A673 (cell line): ENCODE data around the gene LUZP4. TPM values are rescaled to one million over a fixed set of nuclear protein-coding genes. Genes with fewer than 3 reads are reported as not detected.

Source experiments
- BruUV-seq: library from RNA; stranded (reverse); fragments of 400-500 nt; replicated peaks from 2 replicates; lab custom pipeline; 2021; lab: Mats Ljungman, UMichigan
- CTCF ChIA-PET: fragments of 300-600 bp; sonication (Branson Sonifier 250); formaldehyde crosslinking; loops from one replicate; lab custom pipeline; 2022; ENCODE audit warnings: antibody characterized with exemption; lab: Charles Lee
- POLR2A ChIA-PET: fragments of 300-600 bp; sonication (Branson Sonifier 250); formaldehyde crosslinking; loops from one replicate; lab custom pipeline; 2022; ENCODE audit warnings: antibody characterized with exemption; ENCODE audit not compliant: low non-redundant PET; lab: Charles Lee
- DNase-seq: peaks from one replicate; pipeline ENCODE4 v3.0.0-alpha.2; 2015; ENCODE audit warnings: low spot score
- H3K27ac ChIP-seq: fragments of 200-600 bp; sonication (generic); 2 replicates; pipeline ENCODE4 v1.5.1; 2016; ENCODE audit warnings: mixed run types, low read depth, mild to moderate bottlenecking, mixed read lengths, antibody characterized with exemption, low read length; ENCODE audit not compliant: poor library complexity, severe bottlenecking
- H3K27me3 ChIP-seq: fragments of 200-600 bp; sonication (generic); replicated peaks from 2 replicates; pipeline ENCODE4 v1.6.1; 2017; ENCODE audit warnings: mixed run types, low read depth, mild to moderate bottlenecking, mixed read lengths, antibody characterized with exemption, low read length; ENCODE audit not compliant: insufficient read depth, poor library complexity
- H3K36me3 ChIP-seq: fragments of 200-600 bp; sonication (generic); 2 replicates; pipeline ENCODE4 v1.6.1; 2016; ENCODE audit warnings: mixed run types, mild to moderate bottlenecking, mixed read lengths, antibody characterized with exemption, low read length; ENCODE audit not compliant: insufficient read depth, poor library complexity, severe bottlenecking
- H3K4me1 ChIP-seq: fragments of 200-600 bp; sonication (generic); 2 replicates; pipeline ENCODE4 v1.6.1; 2017; ENCODE audit warnings: mixed run types, mild to moderate bottlenecking, mixed read lengths, antibody characterized with exemption, low read length; ENCODE audit not compliant: insufficient read depth, poor library complexity, severe bottlenecking
- H3K4me3 ChIP-seq: fragments of 200-600 bp; sonication (generic); 2 replicates; pipeline ENCODE4 v1.5.1; 2016; ENCODE audit warnings: low read depth, mixed run types, mild to moderate bottlenecking, mixed read lengths, low read length; ENCODE audit not compliant: poor library complexity, severe bottlenecking
- H3K9me3 ChIP-seq: fragments of 200-600 bp; sonication (generic); 2 replicates; pipeline ENCODE4 v1.6.1; 2016; ENCODE audit warnings: mixed run types, low read depth, mild to moderate bottlenecking, mixed read lengths, antibody characterized with exemption, low read length; ENCODE audit not compliant: poor library complexity, severe bottlenecking
- EZH2 ChIP-seq: fragments of 200-600 bp; sonication (generic); IDR thresholded peaks from 2 replicates; pipeline ENCODE4 v1.6.1; 2017; ENCODE audit warnings: borderline replicate concordance, low read depth, mild to moderate bottlenecking, mixed read lengths, antibody characterized with exemption, low read length; ENCODE audit not compliant: poor library complexity, severe bottlenecking
- intact Hi-C: fragments of 100-400 bp; cut with micrococcal nuclease; formaldehyde crosslinking; loops from one replicate; pipeline ENCODE4 v1.10.0; 2022; ENCODE audit not compliant: unreplicated experiment
- total RNA-seq: library from RNA; stranded (reverse); gene quantifications from 2 replicates; pipeline ENCODE4 v1.2.3, GENCODE V29; 2021
- TF ChIP-seq, protein P1 (sequence below): fragments of 300-800, 200-600 bp; sonication (generic); conservative IDR thresholded peaks from 2 replicates; pipeline ENCODE4 v1.5.1; 2017; ENCODE audit warnings: low read depth, mild to moderate bottlenecking, antibody characterized with exemption, low read length, moderate library complexity, mixed read lengths

The LUZP4 gene
- total RNA-seq, 1 experiment from 2014 or later = not detected

DNA sequence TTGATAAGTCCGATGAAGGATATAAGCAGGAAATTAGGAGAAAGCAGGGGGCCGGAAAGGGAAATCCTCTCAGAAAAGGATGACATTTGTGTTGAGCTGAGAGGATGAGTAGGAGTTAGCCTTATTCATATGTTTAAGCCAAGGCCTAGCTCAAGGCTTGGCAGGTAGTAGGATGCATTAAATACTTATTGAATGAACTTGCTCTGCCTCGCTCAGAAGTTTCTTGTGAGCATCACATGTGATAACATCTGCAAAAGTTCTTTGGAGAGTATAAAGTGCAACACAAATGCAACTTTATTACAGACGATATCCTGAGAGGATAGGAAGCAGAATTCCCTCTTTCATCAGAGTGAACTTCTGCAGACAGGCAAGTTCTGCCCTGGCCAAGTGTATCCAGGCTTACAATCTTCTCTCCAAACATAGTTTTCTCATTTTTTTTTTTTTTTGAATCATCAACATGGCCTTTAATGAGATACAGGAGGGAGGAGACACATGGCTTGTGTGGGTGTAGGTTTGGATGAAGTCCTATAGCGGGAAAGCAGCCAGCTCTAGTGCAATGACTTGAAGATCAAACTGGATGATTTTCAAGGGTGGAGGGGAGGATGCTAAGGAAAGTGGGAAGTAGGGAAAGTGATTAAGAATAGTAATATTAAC is 48.1 kb downstream of the LUZP4 start:
- ChIA-PET CTCF (no interaction called here), POLR2A (no interaction called here)
- Histone ChIP-seq H3K36me3 (no peaks in the 10 kb centered on the region), H3K27me3 (no peaks in the 10 kb centered on the region), H3K4me3 (no peak overlapping the region), H3K27ac (no peak overlapping the region), H3K9me3 (no peaks in the 10 kb centered on the region), H3K4me1 (peaks cover 13% of the 10 kb centered on the region)
- DNase-seq = peak; percentile 71
- no peak for TF ChIP-seq EZH2
- TF ChIP-seq, protein P1, sequence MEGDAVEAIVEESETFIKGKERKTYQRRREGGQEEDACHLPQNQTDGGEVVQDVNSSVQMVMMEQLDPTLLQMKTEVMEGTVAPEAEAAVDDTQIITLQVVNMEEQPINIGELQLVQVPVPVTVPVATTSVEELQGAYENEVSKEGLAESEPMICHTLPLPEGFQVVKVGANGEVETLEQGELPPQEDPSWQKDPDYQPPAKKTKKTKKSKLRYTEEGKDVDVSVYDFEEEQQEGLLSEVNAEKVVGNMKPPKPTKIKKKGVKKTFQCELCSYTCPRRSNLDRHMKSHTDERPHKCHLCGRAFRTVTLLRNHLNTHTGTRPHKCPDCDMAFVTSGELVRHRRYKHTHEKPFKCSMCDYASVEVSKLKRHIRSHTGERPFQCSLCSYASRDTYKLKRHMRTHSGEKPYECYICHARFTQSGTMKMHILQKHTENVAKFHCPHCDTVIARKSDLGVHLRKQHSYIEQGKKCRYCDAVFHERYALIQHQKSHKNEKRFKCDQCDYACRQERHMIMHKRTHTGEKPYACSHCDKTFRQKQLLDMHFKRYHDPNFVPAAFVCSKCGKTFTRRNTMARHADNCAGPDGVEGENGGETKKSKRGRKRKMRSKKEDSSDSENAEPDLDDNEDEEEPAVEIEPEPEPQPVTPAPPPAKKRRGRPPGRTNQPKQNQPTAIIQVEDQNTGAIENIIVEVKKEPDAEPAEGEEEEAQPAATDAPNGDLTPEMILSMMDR = no peak
- BruUV-seq = no TSS peak
- intact Hi-C loops = no loop called here

DNA sequence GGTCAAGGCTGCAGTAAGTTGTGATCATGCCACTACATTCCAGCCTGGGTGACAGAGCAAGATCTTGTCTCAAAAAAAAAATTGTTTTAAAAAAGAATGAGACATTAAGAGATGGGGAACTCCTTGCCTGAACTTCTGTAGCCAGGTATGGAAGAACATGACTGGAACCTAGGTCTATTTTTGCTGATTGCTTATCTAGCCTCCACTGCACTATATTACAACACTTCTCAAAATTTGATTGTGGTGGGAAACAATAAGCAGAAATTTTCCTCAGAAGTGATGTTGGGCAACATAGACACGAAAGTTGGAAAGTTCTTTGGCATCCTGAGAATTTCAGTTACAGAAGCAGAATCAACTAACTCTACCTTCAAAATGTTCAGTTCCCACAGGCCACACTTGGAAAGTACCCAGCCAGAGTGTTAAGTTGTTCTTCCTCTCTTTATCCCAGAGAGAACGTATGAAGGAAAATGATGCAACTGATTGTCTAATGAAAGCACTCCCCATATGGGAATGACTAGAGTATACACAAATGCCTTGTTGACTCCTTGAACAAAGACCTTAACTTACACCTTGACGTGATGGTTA is 50.0 kb downstream of the LUZP4 start:
- no peaks in the 10 kb centered on the region for H3K9me3 ChIP-seq
- no peak for DNase-seq
- no peaks in the 10 kb centered on the region for H3K27me3 ChIP-seq
- CTCF ChIA-PET = no interaction called here
- POLR2A ChIA-PET = no interaction called here
- TF ChIP-seq, protein P1 = no peak
- no peak for TF ChIP-seq EZH2
- intact Hi-C loops = no loop called here
- H3K4me1 ChIP-seq = peaks cover 15% of the 10 kb centered on the region
- no peaks in the 10 kb centered on the region for H3K36me3 ChIP-seq
- H3K4me3 ChIP-seq = no peak overlapping the region
- no TSS peak for BruUV-seq
- no peak overlapping the region for H3K27ac ChIP-seq

DNA sequence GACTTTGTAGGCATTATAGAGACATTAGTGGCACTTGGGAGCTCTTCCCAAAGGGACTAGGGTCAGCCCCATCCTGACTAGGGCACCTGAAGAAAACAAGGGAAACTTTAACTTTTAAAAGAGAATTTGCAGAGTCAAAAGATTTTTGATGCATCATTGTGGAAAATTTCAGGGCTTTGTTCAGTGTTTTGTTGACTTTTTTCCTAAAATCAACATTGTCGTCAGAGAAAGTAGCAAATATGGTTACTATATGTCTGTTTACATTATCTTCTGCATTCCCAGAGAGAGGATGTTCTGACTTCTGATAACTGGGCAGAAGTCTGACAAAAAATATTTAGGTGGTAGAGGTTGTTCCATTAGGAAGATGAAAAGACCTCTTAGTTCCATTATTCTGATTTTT is 51.9 kb downstream of the LUZP4 start:
- CTCF ChIA-PET = no interaction called here
- Histone ChIP-seq H3K27me3 (no peaks in the 10 kb centered on the region), H3K9me3 (no peaks in the 10 kb centered on the region), H3K4me3 (no peak overlapping the region), H3K4me1 (peaks cover 28% of the 10 kb centered on the region), H3K27ac (no peak overlapping the region), H3K36me3 (no peaks in the 10 kb centered on the region)
- TF ChIP-seq, protein P1 = no peak
- TF ChIP-seq EZH2 = no peak
- no peak for DNase-seq
- intact Hi-C loops = no loop called here
- no TSS peak for BruUV-seq
- POLR2A ChIA-PET = no interaction called here
